Fibroblast of lung (primary cell): ENCODE data around the gene CASP4. TPM values are rescaled to one million over a fixed set of nuclear protein-coding genes. Genes with fewer than 3 reads are reported as not detected.

Source experiments
- DNase-seq, 2 donors: peaks; one replicate each; pipeline versions ENCODE4 v3.0.0 to v3.0.0-alpha.2; 2010; ENCODE audit warnings: low read depth in 2 of 2
- H2AFZ ChIP-seq: 2 replicates; pipeline ENCODE4 v1.5.1; 2012; ENCODE audit warnings: low read length, control low read depth, inconsistent platforms
- H3K27ac ChIP-seq: 2 replicates; pipeline ENCODE4 v1.5.1; 2011; ENCODE audit warnings: low read length, control low read depth; ENCODE audit not compliant: insufficient read depth
- H3K27me3 ChIP-seq: 2 replicates; pipeline ENCODE4 v1.5.1; 2011; ENCODE audit warnings: mild to moderate bottlenecking, low read length; ENCODE audit not compliant: control insufficient read depth, insufficient read depth
- H3K36me3 ChIP-seq: 2 replicates; pipeline ENCODE4 v1.5.1; 2011; ENCODE audit warnings: low read length; ENCODE audit not compliant: control insufficient read depth, insufficient read depth
- H3K4me1 ChIP-seq: 2 replicates; pipeline ENCODE4 v1.5.1; 2011; ENCODE audit warnings: low read length; ENCODE audit not compliant: control insufficient read depth, insufficient read depth; ENCODE audit errors: extremely low read depth
- H3K4me2 ChIP-seq: 2 replicates; pipeline ENCODE4 v1.5.1; 2011; ENCODE audit warnings: low read length, control low read depth; ENCODE audit not compliant: insufficient read depth; ENCODE audit errors: extremely low read depth
- H3K4me3 ChIP-seq, 4 experiments: fragments of 200-600 bp in 1 of 4; sonication (generic) in 1 of 4; replicated peaks in 1 of 4; 2 replicates each; pipeline ENCODE4 v1.5.1; 2011 to 2016; ENCODE audit warnings: low read length in 4 of 4, low read depth in 3 of 4, mild to moderate bottlenecking in 3 of 4, control low read depth in 2 of 4, inconsistent platforms in 1 of 4, mixed read lengths in 1 of 4; ENCODE audit not compliant: insufficient read depth in 1 of 4; ENCODE audit errors: control extremely low read depth in 1 of 4
- H3K79me2 ChIP-seq: 2 replicates; pipeline ENCODE4 v1.5.1; 2012; ENCODE audit warnings: mild to moderate bottlenecking, low read length, inconsistent platforms; ENCODE audit not compliant: control insufficient read depth, insufficient read depth
- H3K9ac ChIP-seq: 2 replicates; pipeline ENCODE4 v1.5.1; 2011; ENCODE audit warnings: mild to moderate bottlenecking, low read length, control low read depth; ENCODE audit not compliant: insufficient read depth
- H3K9me3 ChIP-seq: 2 replicates; pipeline ENCODE4 v1.5.1; 2012; ENCODE audit warnings: low read depth, low read length; ENCODE audit not compliant: control insufficient read depth, insufficient read depth
- H4K20me1 ChIP-seq: 2 replicates; pipeline ENCODE4 v1.5.1; 2011; ENCODE audit warnings: low read length; ENCODE audit not compliant: control insufficient read depth, insufficient read depth; ENCODE audit errors: extremely low read depth
- CTCF ChIP-seq, 2 donors: IDR thresholded peaks in 1 of 2; conservative IDR thresholded peaks in 1 of 2; 1 replicate in 1 of 2; 2 replicates in 1 of 2; pipeline ENCODE4 v1.5.1; 2011 to 2012; ENCODE audit warnings: low read length in 2 of 2, control low read depth in 1 of 2, inconsistent platforms in 1 of 2, low read depth in 1 of 2, mild to moderate bottlenecking in 1 of 2
- EZH2 ChIP-seq: IDR thresholded peaks from 2 replicates; pipeline ENCODE4 v1.5.1; 2012; ENCODE audit warnings: low read length, control low read depth, mild to moderate bottlenecking; ENCODE audit errors: missing control alignments
- polyA plus RNA-seq, 2 donors: library from polyadenylated mRNA; depleted of rRNA in 1 of 2; stranded (reverse) in 1 of 2; unstranded in 1 of 2; fragments of >200 nt; gene quantifications; 2 replicates each; pipeline ENCODE4 v1.2.1, GENCODE V29; 2011 to 2012; ENCODE audit warnings: missing spikeins in 1 of 2
- total RNA-seq: library from RNA; depleted of rRNA; stranded (reverse); fragments of >200 nt; gene quantifications from 2 replicates; pipeline ENCODE4 v1.2.1, GENCODE V29; 2014

CASP4 gene
- total and polyA plus RNA-seq, 2 donors (not counting 1 experiment from before 2014, with no cell fraction given), result 196 to 204 TPM

DNA sequence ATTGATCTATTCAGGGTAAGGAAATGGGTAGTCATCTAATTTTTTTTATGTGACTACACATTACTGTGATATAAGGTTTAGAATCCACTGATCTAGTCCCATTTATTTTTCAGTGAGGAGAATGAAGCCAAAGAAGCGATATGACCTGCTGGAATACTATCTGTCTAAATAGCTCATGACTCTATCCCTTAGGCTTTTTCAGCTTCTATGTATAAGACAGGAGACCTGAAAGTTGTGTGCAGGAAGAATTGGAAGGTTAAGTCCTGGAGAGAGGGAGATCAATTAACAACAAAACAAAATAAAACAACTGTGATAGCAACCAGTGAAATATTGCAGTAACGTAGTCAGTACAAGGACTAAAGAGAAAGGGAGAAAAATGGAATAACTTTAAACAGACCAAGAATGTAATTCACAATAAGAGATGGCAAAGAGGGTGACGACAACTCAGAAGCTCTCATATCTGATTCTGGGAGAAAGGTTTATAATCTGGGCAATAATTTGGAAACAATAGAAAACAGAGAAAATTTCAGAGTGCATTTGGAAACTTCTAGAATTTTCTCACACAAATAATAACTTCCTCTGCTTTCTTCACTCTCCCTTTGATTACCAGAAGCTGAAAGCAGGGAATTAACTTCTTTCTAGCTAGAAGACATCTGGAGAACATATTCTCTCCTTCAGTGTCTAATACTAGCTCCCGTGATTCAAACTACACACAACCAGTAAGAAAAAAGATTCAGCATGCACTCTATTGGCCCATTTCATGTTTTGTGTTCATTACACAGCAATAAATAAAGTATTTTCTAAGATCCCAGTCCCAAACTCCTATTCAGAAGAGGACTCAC lies 50.9 kb downstream of the CASP4 start:
- H3K27ac ChIP-seq, result peak overlapping the region; percentile 48

GRCh38 chr11:104916442-104916841 lies 51.9 kb downstream of the CASP4 start:
- no peaks in the 10 kb centered on the region for H3K79me2 ChIP-seq
- H4K20me1 ChIP-seq, result no peaks in the 10 kb centered on the region
- no peaks in the 10 kb centered on the region for H3K36me3 ChIP-seq
- H3K4me1 ChIP-seq, result peaks cover 2% of the 10 kb centered on the region
- no peak overlapping the region for H3K27ac ChIP-seq
- no peaks in the 10 kb centered on the region for H3K9me3 ChIP-seq
- peak overlapping the region in 1 of 4 experiments; percentile 59 for H3K4me3 ChIP-seq
- H2AFZ ChIP-seq, result no peak overlapping the region
- H3K9ac ChIP-seq, result no peak overlapping the region
- no peaks in the 10 kb centered on the region for H3K27me3 ChIP-seq
- peak; percentile 14 to 31 for DNase-seq
- TF ChIP-seq CTCF (conservative IDR thresholded peaks at IDR 0.05 in 1 of 2, IDR thresholded peaks at IDR 0.05 in 1 of 2; ENCODE audit: low read depth in 1 of 2, low read length in 2 of 2), result no peak
- no peak for TF ChIP-seq EZH2
- H3K4me2 ChIP-seq, result no peak overlapping the region

More for the DNA sequence above, 50.9 kb downstream of the CASP4 start:
- no peaks in the 10 kb centered on the region for H4K20me1 ChIP-seq
- H3K4me2 ChIP-seq, result peak overlapping the region; percentile 49
- peak overlapping the region; percentile 13 for H2AFZ ChIP-seq
- peak overlapping the region; percentile 11 for H3K9ac ChIP-seq
- no peak for DNase-seq
- H3K79me2 ChIP-seq, result no peaks in the 10 kb centered on the region
- H3K4me3 ChIP-seq, result peak overlapping the region; percentile 26 to 81 (median 46)
- H3K27me3 ChIP-seq, result no peaks in the 10 kb centered on the region
- H3K4me1 ChIP-seq, result peaks cover 2% of the 10 kb centered on the region
- H3K36me3 ChIP-seq, result no peaks in the 10 kb centered on the region
- H3K9me3 ChIP-seq, result no peaks in the 10 kb centered on the region
- TF ChIP-seq CTCF (conservative IDR thresholded peaks at IDR 0.05 in 1 of 2, IDR thresholded peaks at IDR 0.05 in 1 of 2; ENCODE audit: low read depth in 1 of 2, low read length in 2 of 2) (no peak), EZH2 (no peak)

DNA sequence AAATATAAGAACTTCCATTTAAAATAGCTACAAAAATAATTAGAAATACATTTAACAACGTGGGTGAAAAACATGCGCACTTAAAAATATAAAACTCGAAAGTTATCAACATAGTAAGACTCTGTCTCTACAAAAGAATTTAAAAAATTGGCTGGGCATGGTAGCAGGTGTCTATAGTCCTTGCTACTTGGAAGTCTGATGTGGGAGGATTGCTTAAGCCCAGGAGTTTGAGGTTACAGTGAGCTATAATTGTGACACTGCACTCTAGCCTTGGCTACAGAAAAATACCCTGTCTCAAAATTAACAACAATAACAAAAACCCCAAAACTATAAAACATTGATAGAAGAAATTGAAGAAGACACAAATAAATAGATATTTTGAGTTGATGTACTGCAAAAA lies 56.3 kb downstream of the CASP4 start:
- Histone ChIP-seq H4K20me1 (no peaks in the 10 kb centered on the region), H3K27me3 (no peaks in the 10 kb centered on the region), H3K9me3 (no peaks in the 10 kb centered on the region), H3K27ac (no peak overlapping the region), H3K4me2 (no peak overlapping the region), H3K36me3 (no peaks in the 10 kb centered on the region), H3K9ac (no peak overlapping the region), H3K4me3 (no peak overlapping the region), H3K4me1 (peaks cover 2% of the 10 kb centered on the region), H2AFZ (no peak overlapping the region), H3K79me2 (no peaks in the 10 kb centered on the region)
- TF ChIP-seq EZH2 (no peak), CTCF (conservative IDR thresholded peaks at IDR 0.05 in 1 of 2, IDR thresholded peaks at IDR 0.05 in 1 of 2; ENCODE audit: low read depth in 1 of 2, low read length in 2 of 2) (no peak)
- DNase-seq, result no peak
